Nephron progenitor cell (in vitro differentiated cells): Measurements from ENCODE around the gene SSBP4.
A peak's percentile ranks its signal among the peaks of the same experiment; 100 is the strongest.

ENCODE experiments used
- DNase-seq: peaks from one replicate; pipeline ENCODE4 v3.0.0; 2021
- H3K27ac Mint-ChIP-seq: 2 replicates; pipeline ENCODE4 v1.8.0; 2021; ENCODE audit warnings: mild to moderate bottlenecking, moderate library complexity, mixed read lengths
- H3K27me3 Mint-ChIP-seq: 2 replicates; pipeline ENCODE4 v1.8.0; 2021; ENCODE audit warnings: mild to moderate bottlenecking, low read depth, mixed read lengths; ENCODE audit not compliant: poor library complexity
- H3K36me3 Mint-ChIP-seq: 2 replicates; pipeline ENCODE4 v1.8.0; 2021; ENCODE audit warnings: low read depth, mixed read lengths
- H3K4me1 Mint-ChIP-seq: 2 replicates; pipeline ENCODE4 v1.8.0; 2021; ENCODE audit warnings: mixed read lengths
- H3K4me3 Mint-ChIP-seq: 2 replicates; pipeline ENCODE4 v1.8.0; 2021; ENCODE audit warnings: mild to moderate bottlenecking, moderate library complexity, mixed read lengths
- H3K9me3 Mint-ChIP-seq: 2 replicates; pipeline ENCODE4 v1.8.0; 2021; ENCODE audit warnings: mild to moderate bottlenecking, moderate library complexity, mixed read lengths
- CTCF ChIP-seq: fragments of 200-600 bp; sonication (generic); IDR thresholded peaks from 2 replicates; pipeline ENCODE4 v1.5.0; 2021; ENCODE audit warnings: antibody characterized with exemption

Gene SSBP4

GRCh38 chr19:18412610-18413239 lies 6.5 kb upstream of the SSBP4 start:
- peaks cover 41% of the 10 kb centered on the region for H3K4me1 Mint-ChIP-seq
- no peak for TF ChIP-seq CTCF
- no peak overlapping the region for H3K27ac Mint-ChIP-seq

GRCh38 chr19:18414504-18415177 lies 4.6 kb upstream of the SSBP4 start:
- Mint-ChIP-seq H3K36me3 (no peaks in the 10 kb centered on the region), H3K27me3 (peaks cover 30% of the 10 kb centered on the region), H3K4me1 (peaks cover 54% of the 10 kb centered on the region), H3K27ac (peak overlapping the region; percentile 90), H3K4me3 (no peak overlapping the region), H3K9me3 (no peaks in the 10 kb centered on the region)
- peak; percentile 36 for DNase-seq
- no peak for TF ChIP-seq CTCF

More at GRCh38 chr19:18412610-18413239, 6.5 kb upstream of the SSBP4 start:
- Mint-ChIP-seq H3K27me3 (peaks cover 29% of the 10 kb centered on the region), H3K9me3 (no peaks in the 10 kb centered on the region), H3K4me3 (no peak overlapping the region), H3K36me3 (no peaks in the 10 kb centered on the region)
- no peak for DNase-seq

DNA sequence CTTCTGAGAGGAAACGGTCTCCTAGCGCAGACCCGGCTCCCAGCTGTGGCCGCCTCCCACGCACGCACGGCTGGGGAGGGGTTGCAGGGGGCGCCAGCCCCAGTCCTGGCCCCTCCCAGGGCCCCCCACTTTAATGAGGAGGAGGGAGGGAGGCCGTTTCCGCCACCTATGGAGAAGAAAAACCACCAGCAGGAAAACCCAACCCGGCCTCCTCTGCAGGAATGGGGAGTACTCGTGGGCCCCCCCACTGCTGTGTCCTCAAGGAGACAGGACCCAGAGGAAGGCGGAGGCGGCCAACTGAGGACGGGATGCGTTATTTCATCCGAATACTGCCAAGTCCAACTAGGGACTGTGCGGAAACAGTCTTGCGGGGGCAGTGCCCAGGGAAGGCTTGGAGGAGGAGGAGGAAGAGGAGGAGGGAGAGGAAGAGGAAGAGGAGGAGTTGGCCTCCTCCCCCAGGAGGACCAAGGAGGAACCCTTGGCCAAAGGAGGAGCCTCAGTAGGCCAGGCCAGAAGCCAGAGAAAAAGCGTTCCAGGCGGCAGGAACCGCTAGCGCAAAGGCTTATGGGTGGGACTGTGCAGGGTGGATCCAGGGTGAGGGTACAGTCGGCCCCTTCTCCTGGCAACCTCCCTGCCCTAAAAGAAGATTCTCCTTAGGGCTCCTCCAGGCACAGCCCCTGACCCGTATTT lies 3.9 kb upstream of the SSBP4 start:
- Mint-ChIP-seq H3K27ac (peak overlapping the region; percentile 51), H3K36me3 (no peaks in the 10 kb centered on the region), H3K9me3 (no peaks in the 10 kb centered on the region), H3K4me1 (peaks cover 55% of the 10 kb centered on the region), H3K27me3 (peaks cover 30% of the 10 kb centered on the region), H3K4me3 (peak overlapping the region; percentile 65)
- TF ChIP-seq CTCF: no peak
- DNase-seq: peak; percentile 37

DNA sequence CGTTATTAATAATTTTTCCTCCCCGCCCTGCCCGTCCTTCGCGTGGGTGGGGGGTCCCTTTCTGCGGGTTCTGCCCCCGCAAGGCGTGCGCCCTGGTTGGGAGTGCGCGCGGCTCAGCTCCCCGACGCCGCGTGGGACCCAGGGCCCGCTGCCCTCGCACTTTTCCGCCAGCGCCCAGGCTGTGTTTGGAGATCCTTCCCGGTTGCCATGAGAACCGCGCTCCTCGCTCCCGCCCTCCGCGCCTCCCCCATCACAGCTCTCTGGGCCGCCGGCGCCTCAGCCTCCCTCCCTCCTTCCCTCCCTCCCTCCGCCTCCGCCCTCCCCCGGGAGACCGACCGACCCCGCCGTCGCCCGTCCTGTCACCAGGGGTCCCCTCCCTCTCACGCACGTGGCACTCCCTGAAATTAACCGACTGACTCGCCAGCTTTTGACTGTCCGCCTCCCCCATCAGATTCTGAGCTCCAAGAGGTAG lies 2.4 kb upstream of the SSBP4 start:
- H3K9me3 Mint-ChIP-seq: no peaks in the 10 kb centered on the region
- DNase-seq: peak; percentile 90
- H3K27ac Mint-ChIP-seq: peak overlapping the region; percentile 97
- H3K27me3 Mint-ChIP-seq: peaks cover 16% of the 10 kb centered on the region
- TF ChIP-seq CTCF: no peak
- peak overlapping the region; percentile 71 for H3K4me3 Mint-ChIP-seq
- H3K36me3 Mint-ChIP-seq: no peaks in the 10 kb centered on the region
- H3K4me1 Mint-ChIP-seq: peaks cover 64% of the 10 kb centered on the region

DNA sequence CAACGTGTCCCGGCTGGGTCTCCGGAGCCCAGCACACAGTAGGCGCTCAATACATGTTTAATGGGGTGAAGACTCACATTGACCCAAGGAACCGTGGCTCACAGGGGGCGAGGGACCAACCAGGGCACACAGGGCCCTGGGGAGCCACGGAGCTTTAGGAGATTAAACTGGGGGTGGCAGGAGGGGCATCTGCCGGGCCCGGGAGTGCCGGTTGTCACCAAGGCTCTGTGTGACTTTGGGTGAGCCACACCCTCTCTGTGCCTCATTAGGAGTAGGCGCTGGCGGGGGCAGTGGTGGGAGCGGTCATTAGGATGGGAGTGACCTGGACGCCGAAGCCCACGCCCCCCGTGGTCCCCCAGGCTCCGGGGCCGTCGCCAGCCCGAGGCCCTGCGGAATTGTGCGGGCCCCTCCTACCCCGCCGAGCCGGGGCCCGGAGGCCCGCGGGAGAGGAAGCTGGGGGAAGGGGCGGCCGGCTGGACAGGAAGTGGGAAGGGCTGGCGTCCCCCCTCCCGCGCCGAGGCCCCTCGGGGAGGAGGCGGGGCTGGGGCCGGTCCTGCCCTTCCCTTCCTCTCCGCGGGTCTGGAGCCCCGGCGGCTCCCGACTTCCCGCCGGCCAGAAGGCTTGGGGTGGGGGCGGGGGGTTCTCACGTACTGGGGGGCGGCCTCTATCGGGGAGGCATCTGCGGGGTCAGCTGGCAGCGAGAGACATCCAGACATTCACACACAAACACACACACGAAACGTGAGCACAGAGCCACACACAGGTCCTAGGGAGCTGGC lies 1.8 kb upstream of the SSBP4 start:
- DNase-seq: peak; percentile 78
- TF ChIP-seq CTCF: no peak
- H3K27me3 Mint-ChIP-seq: peaks cover 10% of the 10 kb centered on the region
- peak overlapping the region; percentile 71 for H3K4me3 Mint-ChIP-seq
- H3K27ac Mint-ChIP-seq: peak overlapping the region; percentile 97
- H3K4me1 Mint-ChIP-seq: peaks cover 67% of the 10 kb centered on the region
- no peaks in the 10 kb centered on the region for H3K36me3 Mint-ChIP-seq
- no peaks in the 10 kb centered on the region for H3K9me3 Mint-ChIP-seq
